PFSK-1 (cell line): ENCODE measurements around the gene TRIM25.

Experiments
- FOXP2 ChIP-seq: optimal IDR thresholded peaks from 2 replicates; pipeline ENCODE3; 2011; ENCODE audit warnings: borderline replicate concordance, control low read depth, inconsistent platforms; ENCODE audit not compliant: insufficient read depth; ENCODE audit errors: extremely low read length, extremely low read depth
- POLR2AphosphoS5 ChIP-seq: IDR thresholded peaks from 2 replicates; pipeline ENCODE4 v1.6.1; 2012; ENCODE audit warnings: low read depth, mild to moderate bottlenecking, control low read depth, low read length, moderate library complexity
- SIN3A ChIP-seq: IDR thresholded peaks from 2 replicates; pipeline ENCODE4 v1.6.1; 2012; ENCODE audit warnings: mild to moderate bottlenecking, low read length, moderate library complexity, borderline replicate concordance; ENCODE audit not compliant: insufficient read depth
- TAF1 ChIP-seq: IDR thresholded peaks from 2 replicates; pipeline ENCODE4 v1.6.1; 2012; ENCODE audit warnings: low read length, control low read depth, borderline replicate concordance; ENCODE audit not compliant: insufficient read depth
- TF ChIP-seq, protein P1 (sequence below), 2 experiments: IDR thresholded peaks; 2 replicates each; pipeline versions ENCODE4 v1.6.1 to v1.8.0; 2011 to 2012; ENCODE audit warnings: low read depth in 2 of 2, low read length in 2 of 2, control low read depth in 1 of 2, inconsistent platforms in 1 of 2, mild to moderate bottlenecking in 1 of 2, moderate library complexity in 1 of 2; ENCODE audit not compliant: insufficient read depth in 1 of 2

The TRIM25 gene

GRCh38 chr17:56933868-56934267 lies 20.0 kb upstream of the TRIM25 start:
- TF ChIP-seq, protein P1, sequence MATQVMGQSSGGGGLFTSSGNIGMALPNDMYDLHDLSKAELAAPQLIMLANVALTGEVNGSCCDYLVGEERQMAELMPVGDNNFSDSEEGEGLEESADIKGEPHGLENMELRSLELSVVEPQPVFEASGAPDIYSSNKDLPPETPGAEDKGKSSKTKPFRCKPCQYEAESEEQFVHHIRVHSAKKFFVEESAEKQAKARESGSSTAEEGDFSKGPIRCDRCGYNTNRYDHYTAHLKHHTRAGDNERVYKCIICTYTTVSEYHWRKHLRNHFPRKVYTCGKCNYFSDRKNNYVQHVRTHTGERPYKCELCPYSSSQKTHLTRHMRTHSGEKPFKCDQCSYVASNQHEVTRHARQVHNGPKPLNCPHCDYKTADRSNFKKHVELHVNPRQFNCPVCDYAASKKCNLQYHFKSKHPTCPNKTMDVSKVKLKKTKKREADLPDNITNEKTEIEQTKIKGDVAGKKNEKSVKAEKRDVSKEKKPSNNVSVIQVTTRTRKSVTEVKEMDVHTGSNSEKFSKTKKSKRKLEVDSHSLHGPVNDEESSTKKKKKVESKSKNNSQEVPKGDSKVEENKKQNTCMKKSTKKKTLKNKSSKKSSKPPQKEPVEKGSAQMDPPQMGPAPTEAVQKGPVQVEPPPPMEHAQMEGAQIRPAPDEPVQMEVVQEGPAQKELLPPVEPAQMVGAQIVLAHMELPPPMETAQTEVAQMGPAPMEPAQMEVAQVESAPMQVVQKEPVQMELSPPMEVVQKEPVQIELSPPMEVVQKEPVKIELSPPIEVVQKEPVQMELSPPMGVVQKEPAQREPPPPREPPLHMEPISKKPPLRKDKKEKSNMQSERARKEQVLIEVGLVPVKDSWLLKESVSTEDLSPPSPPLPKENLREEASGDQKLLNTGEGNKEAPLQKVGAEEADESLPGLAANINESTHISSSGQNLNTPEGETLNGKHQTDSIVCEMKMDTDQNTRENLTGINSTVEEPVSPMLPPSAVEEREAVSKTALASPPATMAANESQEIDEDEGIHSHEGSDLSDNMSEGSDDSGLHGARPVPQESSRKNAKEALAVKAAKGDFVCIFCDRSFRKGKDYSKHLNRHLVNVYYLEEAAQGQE (IDR thresholded peaks at IDR 0.05; ENCODE audit: insufficient read depth in 1 of 2, low read depth in 2 of 2, low read length in 2 of 2), result no peak
- TF ChIP-seq SIN3A, result no peak
- no peak for TF ChIP-seq FOXP2
- TF ChIP-seq TAF1, result no peak
- TF ChIP-seq POLR2AphosphoS5, result no peak

DNA sequence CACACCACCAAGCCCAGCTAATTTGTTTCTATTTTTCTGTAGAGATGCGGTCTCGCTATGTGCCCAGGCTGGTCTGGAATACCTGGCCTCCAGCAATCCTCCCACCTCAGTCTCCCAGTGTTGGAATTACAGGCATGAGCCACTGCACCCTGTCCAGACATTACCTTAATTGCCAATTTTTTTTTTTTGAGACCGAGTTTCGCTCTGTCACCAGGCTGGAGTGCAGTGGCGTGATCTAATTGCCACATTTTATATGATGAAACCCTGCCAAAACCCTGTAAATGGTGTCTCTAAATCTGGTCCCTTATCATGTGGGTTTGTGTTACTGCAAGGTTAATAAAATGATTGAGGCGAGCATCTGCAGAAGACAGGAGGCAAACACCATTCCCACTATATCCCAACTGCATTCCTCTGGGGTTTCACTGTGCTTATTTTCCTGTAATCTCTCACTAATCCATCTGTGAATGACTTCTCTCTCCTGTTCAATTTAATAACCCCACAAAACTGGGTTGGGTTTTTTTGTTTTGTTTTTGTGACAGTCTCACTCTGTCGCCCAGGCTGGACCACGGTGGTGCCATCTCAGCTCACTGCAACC lies 19.4 kb upstream of the TRIM25 start:
- no peak for TF ChIP-seq SIN3A
- TF ChIP-seq, protein P1 (IDR thresholded peaks at IDR 0.05; ENCODE audit: insufficient read depth in 1 of 2, low read depth in 2 of 2, low read length in 2 of 2), result no peak
- TF ChIP-seq FOXP2, result no peak
- no peak for TF ChIP-seq POLR2AphosphoS5
- no peak for TF ChIP-seq TAF1

GRCh38 chr17:56930739-56931337 lies 17.0 kb upstream of the TRIM25 start:
- no peak for TF ChIP-seq POLR2AphosphoS5
- no peak for TF ChIP-seq SIN3A
- no peak for TF ChIP-seq FOXP2
- TF ChIP-seq, protein P1 (IDR thresholded peaks at IDR 0.05; ENCODE audit: insufficient read depth in 1 of 2, low read depth in 2 of 2, low read length in 2 of 2), result no peak
- TF ChIP-seq TAF1, result no peak

DNA sequence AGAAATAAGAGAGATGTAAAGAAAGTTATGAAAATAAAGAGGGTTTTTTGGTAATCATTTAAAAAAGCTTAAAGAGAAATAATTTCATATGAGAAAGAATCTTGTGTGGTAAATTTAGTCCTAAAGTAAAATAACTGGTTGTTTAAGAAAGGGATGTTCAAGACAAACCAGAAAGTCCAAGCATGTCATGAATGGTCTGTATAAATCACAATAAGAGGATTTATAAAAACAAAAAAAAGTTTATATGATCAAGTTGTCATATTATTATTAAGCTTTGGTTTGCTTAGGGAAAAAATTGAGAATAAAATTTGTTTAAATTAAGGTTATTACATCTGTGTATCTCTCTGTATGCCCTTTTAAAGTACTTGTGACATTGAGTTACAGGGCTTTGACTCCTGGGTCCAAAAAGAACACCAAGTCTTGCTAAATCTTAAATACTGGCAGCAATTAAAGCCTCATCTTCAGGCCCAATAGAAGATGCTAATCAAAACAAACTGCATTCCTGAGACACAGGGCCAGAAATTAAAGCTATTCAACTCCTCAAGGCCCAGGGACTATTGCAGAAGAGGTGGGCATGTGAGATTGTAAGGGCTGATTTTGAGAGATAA lies 15.6 kb upstream of the TRIM25 start:
- no peak for TF ChIP-seq FOXP2
- TF ChIP-seq, protein P1 (IDR thresholded peaks at IDR 0.05; ENCODE audit: insufficient read depth in 1 of 2, low read depth in 2 of 2, low read length in 2 of 2), result no peak
- TF ChIP-seq SIN3A, result no peak
- no peak for TF ChIP-seq POLR2AphosphoS5
- TF ChIP-seq TAF1, result no peak
